LoVo (cell line): Measurements from ENCODE around the gene GNPNAT1.
"Not testable (repeated sequence)": the region's sequence is repeated elsewhere in the genome, so short reads cannot be mapped to it uniquely, and the experiment has no call there.

Experiments
- DNase-seq: peaks from one replicate; pipeline ENCODE4 v3.0.0-alpha.2; 2016; ENCODE audit warnings: low spot score

Gene GNPNAT1

GRCh38 chr14:52790011-52790755 lies 1.2 kb downstream of the GNPNAT1 start:
- DNase-seq: peak; percentile 13

DNA sequence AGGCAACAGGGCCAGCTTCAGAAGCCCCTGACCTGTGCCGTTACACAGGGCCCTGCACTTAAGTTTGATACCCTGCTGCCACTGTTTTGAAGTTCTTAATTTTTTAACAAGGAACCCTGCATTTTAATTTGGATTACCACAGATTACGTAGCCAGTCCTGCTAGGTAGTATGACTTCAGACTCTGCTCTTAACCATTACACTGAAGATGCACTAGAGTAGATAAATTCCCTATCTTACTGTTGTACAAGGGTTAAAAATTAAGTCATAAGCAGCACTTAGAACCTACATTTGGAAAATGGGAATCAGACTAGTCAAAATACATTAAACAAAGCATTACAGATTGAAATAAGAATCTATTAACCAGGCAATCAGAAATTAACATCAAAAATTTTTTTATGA lies 2.3 kb downstream of the GNPNAT1 start:
- DNase-seq: no peak

DNA sequence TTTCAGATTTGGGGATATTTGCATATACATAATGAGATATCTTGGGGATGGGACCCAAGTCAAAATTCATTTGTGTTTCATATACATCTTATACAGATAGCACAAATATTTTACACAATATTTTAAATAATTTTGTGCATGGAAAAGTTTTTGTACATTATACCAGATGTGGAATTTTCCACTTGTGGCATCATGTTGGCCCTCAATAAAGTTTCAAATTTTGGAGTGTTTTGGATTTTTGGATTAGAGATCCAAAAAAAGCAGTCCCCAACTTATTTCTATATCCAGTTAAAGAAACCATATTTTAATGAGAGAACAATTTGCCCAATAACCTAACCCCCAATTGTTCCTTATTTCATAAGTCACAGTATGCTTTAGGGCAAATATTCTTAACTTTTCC lies 4.5 kb downstream of the GNPNAT1 start:
- no peak for DNase-seq

DNA sequence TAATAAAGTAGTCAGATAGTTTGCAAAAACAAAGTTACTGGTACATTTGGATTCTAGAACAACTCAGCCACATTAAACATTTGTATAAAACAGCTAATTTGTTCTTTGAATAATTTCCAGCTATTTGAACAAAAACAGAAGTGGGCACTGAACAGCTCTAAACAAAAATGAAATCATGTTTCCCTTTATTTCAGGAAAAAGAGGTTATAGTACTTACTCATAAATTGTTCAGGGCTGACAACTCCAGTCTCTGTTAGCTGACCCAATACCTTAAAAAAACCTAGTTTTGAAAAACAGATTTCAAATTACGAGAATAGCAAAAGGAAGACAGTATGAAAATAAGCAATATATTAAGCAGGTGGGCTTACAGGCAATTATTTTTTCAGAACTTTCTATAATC lies 8.2 kb downstream of the GNPNAT1 start:
- no peak for DNase-seq

DNA sequence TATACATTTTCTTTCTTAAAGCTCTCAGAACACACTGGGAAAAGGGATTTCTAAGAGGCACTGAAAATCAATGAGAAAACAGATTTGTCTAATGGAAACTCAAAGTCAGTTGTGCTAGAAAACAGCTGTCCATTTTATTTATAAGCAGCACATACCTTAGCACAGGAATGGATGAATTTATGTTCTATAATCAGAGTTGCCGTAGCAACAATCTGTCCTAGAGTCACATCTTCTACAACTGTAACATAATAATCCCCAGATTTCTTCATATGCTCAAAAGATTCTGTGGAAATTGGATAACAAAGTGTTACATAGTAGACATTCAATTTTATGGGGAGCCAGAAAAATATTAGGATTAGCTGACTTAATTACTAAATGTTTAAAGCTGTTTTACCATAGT lies 9.8 kb downstream of the GNPNAT1 start:
- no peak for DNase-seq

- no peak for DNase-seq
Observed at GRCh38 chr14:52780893-52781292, 10.5 kb downstream of the GNPNAT1 start.

DNA sequence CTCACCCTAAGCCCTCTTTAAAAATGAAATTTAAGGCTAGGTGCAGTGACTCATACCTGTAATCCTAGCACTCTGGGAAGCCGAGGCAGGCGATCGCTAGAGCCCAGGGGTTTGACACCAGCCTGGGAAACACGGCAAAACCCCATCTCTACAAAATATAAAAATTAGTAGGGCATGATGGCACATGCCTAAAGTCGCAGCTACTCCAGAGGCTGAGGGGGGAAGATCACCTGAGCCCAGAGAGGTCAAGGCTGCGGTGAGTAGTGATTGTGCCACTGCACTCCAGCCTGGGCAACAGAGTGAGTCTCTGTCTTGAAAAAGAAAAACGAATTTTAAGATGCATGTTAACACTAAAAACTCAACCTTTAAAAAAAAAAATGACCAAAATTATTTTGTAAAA lies 12.7 kb downstream of the GNPNAT1 start:
- DNase-seq: no peak

DNA sequence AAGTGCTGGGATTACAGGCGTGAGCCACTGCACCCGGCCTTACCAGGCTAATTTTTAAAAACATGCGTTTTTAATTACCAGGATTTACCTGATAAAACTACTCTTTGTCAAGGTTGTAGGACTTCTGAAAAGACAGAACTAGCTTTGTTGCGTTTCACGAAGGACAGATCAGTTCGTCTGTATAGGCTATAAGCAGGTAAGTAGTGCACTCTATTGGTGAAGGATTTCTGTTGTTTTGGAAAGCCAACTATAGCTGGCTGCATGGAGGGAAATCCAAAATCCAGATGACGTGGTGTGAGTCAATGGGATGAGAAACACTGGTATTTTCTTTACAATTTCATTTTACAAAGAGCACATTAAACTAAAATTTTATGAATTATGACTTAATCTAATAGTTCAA lies 14.6 kb downstream of the GNPNAT1 start:
- DNase-seq: no peak

- DNase-seq: no peak
Observed at GRCh38 chr14:52769887-52770286, 21.5 kb downstream of the GNPNAT1 start.

GRCh38 chr14:52767058-52767833 lies 24.2 kb downstream of the GNPNAT1 start:
- DNase-seq: no peak

GRCh38 chr14:52762923-52763322 lies 28.5 kb downstream of the GNPNAT1 start:
- DNase-seq: not testable (repeated sequence)

GRCh38 chr14:52759145-52759544 lies 32.3 kb downstream of the GNPNAT1 start:
- no peak for DNase-seq

DNA sequence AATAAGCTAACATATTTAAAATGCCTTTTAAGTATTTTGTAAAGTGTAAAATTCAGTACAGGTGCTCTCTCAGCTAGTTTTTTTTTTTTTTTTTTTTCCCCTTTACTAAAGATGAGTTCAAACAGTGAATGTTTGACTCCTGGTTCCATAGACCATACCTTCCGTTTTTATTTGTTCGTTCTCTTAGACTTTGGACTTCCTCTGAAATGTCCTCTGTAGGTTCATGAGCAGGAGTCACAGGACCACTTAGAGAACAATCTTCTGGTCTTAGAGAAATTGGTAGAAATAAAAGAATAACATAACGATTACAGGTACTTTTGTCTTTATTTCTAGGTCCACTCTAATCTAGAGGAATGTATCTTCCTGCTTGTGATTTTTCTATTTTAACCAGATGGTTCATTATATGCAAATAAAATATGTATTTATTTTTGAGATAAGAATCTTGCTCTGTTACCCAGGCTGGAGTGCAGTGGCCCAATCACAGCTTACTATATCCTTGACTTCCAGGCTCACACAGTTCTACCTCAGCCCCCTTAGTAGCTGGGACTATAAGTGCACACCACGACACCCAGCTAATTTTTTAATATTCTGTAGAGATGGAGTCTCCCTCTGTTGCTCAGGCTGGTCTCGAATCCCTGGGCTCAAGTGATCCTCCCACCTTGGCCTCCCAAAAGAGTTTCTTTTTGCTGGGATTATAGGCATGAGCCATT lies 35.6 kb downstream of the GNPNAT1 start:
- DNase-seq: no peak

GRCh38 chr14:52748647-52749292 lies 42.6 kb downstream of the GNPNAT1 start:
- DNase-seq: no peak

DNA sequence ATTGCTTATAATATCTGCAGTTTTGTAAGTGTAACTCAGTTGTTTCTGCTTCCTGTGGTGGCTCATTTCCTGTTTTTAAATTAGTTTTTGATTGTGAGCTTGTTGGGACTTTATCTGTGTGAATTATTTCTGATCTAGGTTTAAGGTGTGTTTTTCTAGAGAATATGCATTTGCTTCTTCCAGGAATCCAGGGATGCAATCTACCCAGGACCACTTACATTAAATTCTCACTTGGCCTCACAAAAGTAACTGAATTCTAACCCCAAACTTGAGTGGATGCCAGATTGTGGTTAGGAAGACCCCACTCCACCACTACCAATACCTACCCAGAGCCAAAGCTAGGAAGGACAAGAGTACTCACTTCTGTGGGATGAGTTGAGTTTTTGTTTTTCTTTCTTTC lies 49.5 kb downstream of the GNPNAT1 start:
- no peak for DNase-seq

GRCh38 chr14:52740751-52741150 lies 50.7 kb downstream of the GNPNAT1 start:
- no peak for DNase-seq

DNA sequence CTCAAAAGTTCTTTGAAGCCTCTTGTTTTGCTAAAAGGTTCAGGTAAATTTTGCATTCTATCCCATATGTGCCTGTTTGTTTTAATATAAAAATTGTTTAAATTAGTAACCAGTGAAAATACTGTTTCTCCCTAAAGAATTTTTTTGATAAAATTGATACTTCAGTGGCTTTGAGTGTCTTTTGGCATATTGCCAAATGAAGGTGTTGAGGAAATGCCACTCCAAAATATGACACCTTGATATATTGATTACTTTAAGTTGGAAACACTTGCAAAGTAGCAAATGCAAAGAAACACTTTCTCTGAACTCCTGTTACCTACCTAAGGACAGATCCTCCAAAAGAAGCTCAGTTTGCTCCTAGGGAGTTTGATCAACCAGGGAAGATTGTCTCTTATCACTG lies 53.0 kb downstream of the GNPNAT1 start:
- no peak for DNase-seq

DNA sequence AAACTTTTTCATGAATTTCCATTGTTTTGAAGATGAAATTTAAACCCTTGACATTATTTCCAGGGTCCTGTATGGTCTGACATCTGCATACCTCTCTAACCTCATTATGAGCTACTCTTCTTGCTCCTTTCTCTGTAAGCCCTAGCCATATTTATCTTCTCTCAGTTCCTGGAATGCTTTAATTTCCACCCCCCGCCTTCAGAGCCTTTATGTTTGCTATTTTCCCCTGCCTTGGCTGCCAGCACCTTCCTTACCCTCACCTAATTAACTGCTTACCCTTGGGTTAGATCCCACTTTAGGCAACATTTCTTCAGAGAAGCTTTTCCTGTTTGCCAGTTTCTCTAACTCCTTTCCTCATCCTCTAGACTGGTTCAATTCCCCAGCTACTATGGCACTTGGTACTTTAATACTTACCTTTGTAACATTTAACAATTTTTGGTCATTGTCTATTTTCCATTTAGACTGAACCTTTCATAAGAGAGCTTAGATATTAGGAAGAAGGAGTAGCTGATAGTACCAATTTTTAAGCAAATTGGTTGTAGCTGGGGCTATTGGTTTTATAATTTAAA lies 55.4 kb downstream of the GNPNAT1 start:
- DNase-seq: no peak

- DNase-seq: no peak
Observed at GRCh38 chr14:52733824-52734223, 57.6 kb downstream of the GNPNAT1 start.

DNA sequence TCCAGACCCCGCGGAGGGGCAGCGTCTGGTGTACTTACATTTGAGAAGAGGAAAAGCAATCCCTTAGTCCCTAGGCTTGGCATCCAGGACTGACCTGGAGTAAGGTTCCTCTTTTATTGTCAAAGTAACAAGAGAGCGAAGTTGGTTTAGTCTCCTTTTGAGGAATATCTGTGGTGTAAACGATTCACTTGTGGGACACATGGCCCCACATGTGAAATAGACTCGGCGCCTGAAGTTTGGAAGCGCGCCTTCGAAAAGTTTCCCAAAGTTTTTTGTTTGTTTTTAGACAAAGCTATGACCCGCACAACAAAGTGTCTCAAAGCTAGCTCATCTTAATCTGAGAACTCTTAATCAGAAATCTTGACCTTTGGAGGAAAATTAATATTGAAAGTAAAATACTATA lies 60.7 kb downstream of the GNPNAT1 start:
- DNase-seq: no peak

DNA sequence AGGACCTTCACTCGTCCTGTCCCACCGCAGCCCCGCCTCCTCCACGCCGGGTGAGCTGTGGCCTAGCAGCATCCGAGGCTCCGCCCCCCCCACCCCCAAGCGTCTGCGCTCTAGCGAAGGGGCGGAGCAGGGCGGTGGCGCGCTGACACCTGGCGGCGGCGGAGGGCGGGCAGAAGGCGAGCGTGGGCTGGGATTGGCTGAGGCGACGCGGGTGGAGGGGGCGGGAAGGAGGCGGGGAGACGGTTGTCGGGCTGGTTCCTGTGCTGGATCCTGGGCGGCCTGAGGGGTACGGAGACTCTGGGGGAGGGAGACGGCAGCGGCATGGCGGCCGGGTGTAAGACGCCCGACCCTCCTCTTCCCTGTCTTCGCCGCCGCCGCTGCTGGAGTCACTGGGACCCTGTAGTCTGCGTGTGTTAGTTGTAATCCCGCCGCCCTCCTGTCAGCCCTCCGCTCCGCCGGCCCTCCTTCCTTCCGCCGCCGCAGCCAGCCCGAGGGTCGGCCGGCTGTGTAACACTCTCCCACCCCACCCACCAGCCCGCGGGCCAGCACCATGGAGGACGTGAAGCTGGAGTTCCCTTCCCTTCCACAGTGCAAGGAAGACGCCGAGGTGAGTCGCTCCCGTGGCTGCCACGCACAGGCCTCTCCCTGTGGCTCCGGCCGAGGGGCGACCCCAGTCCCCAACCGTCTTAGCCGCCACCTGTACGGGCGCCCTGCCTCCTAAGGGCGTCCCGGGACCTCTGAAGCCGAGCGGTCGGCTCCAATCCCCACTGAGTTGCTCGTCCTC lies 61.3 kb downstream of the GNPNAT1 start, which contains the start of gene STYX:
STYX (plus strand) TSS at position 242 of the 784 bp plus-strand sequence; CDS start at position 551, 309 bp downstream.
- peak; percentile 97 for DNase-seq
